Prostate gland (tissue), 2 donors: ENCODE results near the gene NDRG2.

ENCODE experiments used
- CTCF ChIP-seq, 4 experiments: fragments of 200-600 bp in 2 of 4; fragments of 450-650 bp in 2 of 4; sonication (generic) in 2 of 4; IDR thresholded peaks; 1 replicate in 3 of 4; 2 replicates in 1 of 4; pipeline ENCODE4 v1.5.1; 2016 to 2019; ENCODE audit warnings: antibody characterized with exemption in 4 of 4, mild to moderate bottlenecking in 2 of 4, moderate library complexity in 2 of 4
- POLR2A ChIP-seq: fragments of 450-650 bp; IDR thresholded peaks from one replicate; pipeline ENCODE4 v1.6.1; 2016; ENCODE audit warnings: antibody characterized with exemption, mild to moderate bottlenecking

GRCh38 chr14:20970647-20970982 is 54.2 kb downstream of the NDRG2 start:
- TF ChIP-seq POLR2A: no peak
- no peak for TF ChIP-seq CTCF (IDR thresholded peaks at IDR 0.05)
